Left ventricle myocardium inferior (tissue), 1 donor: ENCODE measurements around the gene IFT20. TPM values are rescaled to one million over a fixed set of nuclear protein-coding genes. Genes with fewer than 3 reads are reported as not detected.

ENCODE experiments used
- DNase-seq: peaks from one replicate; pipeline ENCODE4 v3.0.0-alpha.2; 2020
- H3K27ac ChIP-seq: fragments of 200-600 bp; replicated peaks from 2 replicates; pipeline ENCODE4 v1.8.0; 2021
- H3K27me3 ChIP-seq: fragments of 200-600 bp; 2 replicates; pipeline ENCODE4 v1.8.0; 2021; ENCODE audit warnings: low read depth
- H3K36me3 ChIP-seq: fragments of 200-600 bp; 2 replicates; pipeline ENCODE4 v1.8.0; 2021
- H3K4me1 ChIP-seq: fragments of 200-600 bp; 2 replicates; pipeline ENCODE4 v1.8.0; 2021
- H3K4me3 ChIP-seq: fragments of 200-600 bp; 2 replicates; pipeline ENCODE4 v1.8.0; 2021; ENCODE audit warnings: mild to moderate bottlenecking, moderate library complexity
- H3K9me3 ChIP-seq: fragments of 200-600 bp; replicated peaks from 2 replicates; pipeline ENCODE4 v1.8.0; 2021
- intact Hi-C: fragments of 100-400 bp; cut with micrococcal nuclease; formaldehyde crosslinking; loops from one replicate; pipeline ENCODE4 v1.11.0; 2022
- total RNA-seq: library from RNA; stranded (reverse); fragmentation: NEBNext Ultra II Directional; extraction: Animal tissue kit (Norgen Biotek cat#: 25700); gene quantifications from one replicate; pipeline ENCODE4 v1.2.1, GENCODE V29; 2021
- TF ChIP-seq, protein P1 (sequence below): fragments of 200-600 bp; IDR thresholded peaks from 2 replicates; pipeline ENCODE4 v1.8.0; 2021; ENCODE audit warnings: antibody characterized with exemption, mild to moderate bottlenecking, borderline replicate concordance
- donor health status: DM: no; HTN: yes; CAD: no; lungs with severe emphysema.

The IFT20 gene
- total RNA-seq, 1 donor from 2014 or later, result 14.3 TPM

DNA sequence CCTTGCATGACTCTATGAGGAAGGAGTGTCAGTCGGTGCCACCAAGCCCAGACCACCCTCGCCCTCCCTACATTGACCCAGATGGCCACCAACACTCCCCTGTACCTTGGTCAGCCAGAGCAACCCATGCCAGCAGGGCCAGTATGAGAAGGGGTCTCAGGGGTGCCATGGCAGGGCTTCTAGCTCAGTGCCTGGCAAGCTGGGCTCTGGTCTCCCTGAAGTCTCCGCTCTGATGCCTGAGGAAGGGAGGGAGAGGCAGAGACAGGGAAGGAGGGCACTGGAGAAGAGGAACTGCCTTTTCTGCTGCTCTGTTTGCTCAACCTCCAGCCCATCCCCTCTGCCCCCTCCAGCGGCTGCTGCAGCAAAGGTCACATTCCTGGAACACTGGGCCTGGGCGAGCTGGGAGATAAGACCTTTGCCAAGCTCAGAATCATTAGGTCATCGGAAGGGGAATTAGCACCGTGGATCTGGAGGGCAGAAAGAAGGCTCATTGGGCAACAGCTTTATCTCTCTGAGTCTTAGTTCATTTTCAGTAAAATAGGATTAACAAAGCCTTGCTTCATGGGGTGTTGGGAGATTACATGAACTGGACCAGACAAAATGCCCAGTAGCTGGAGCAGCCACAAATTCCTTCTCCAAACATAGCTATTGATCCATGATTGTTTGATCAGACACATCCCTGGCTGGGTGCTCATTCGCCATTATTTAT lies 34.9 kb upstream of the IFT20 start, which contains the start of gene VTN:
Gene VTN (minus strand): TSS at position 273 of the 709 bp plus-strand sequence. CDS start 104 bp downstream, at position 169.
- Histone ChIP-seq H3K4me1 (peaks cover 37% of the 10 kb centered on the region), H3K36me3 (no peaks in the 10 kb centered on the region), H3K4me3 (peak within 1 kb of the TSS; percentile 76), H3K27ac (peak within 1 kb of the TSS; percentile 76), H3K9me3 (no peaks in the 10 kb centered on the region), H3K27me3 (no peaks in the 10 kb centered on the region)
- peak; percentile 46 for DNase-seq
- TF ChIP-seq, protein P1, sequence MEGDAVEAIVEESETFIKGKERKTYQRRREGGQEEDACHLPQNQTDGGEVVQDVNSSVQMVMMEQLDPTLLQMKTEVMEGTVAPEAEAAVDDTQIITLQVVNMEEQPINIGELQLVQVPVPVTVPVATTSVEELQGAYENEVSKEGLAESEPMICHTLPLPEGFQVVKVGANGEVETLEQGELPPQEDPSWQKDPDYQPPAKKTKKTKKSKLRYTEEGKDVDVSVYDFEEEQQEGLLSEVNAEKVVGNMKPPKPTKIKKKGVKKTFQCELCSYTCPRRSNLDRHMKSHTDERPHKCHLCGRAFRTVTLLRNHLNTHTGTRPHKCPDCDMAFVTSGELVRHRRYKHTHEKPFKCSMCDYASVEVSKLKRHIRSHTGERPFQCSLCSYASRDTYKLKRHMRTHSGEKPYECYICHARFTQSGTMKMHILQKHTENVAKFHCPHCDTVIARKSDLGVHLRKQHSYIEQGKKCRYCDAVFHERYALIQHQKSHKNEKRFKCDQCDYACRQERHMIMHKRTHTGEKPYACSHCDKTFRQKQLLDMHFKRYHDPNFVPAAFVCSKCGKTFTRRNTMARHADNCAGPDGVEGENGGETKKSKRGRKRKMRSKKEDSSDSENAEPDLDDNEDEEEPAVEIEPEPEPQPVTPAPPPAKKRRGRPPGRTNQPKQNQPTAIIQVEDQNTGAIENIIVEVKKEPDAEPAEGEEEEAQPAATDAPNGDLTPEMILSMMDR, result no peak
- intact Hi-C loops, result no loop called here

DNA sequence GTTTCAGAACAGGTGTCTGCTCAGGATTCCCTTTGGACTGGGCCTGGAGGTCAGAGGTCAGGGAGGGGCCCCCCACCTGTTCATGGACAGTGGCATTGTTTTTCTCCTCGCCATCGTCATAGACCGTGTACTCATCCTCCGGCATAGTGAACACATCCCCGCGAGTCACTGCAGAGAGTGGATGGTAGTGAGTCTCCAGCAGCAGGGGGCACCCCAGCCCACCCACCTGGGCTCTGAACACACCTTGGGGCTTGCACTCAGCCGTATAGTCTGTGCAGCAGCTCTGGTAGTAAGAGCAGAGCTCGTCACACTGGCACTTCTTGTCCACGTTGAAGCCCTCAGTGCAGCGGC lies 34.4 kb upstream of the IFT20 start:
- H3K27ac ChIP-seq, result peak overlapping the region; percentile 76
- no peak overlapping the region for H3K4me3 ChIP-seq
- no peaks in the 10 kb centered on the region for H3K36me3 ChIP-seq
- intact Hi-C loops, result no loop called here
- H3K27me3 ChIP-seq, result no peaks in the 10 kb centered on the region
- DNase-seq, result no peak
- TF ChIP-seq, protein P1, result no peak
- no peaks in the 10 kb centered on the region for H3K9me3 ChIP-seq
- peaks cover 37% of the 10 kb centered on the region for H3K4me1 ChIP-seq

GRCh38 chr17:28368915-28369683 lies 33.8 kb upstream of the IFT20 start:
- peak overlapping the region; percentile 76 for H3K27ac ChIP-seq
- intact Hi-C loops, result no loop called here
- H3K4me3 ChIP-seq, result no peak overlapping the region

GRCh38 chr17:28368306-28368831 lies 33.1 kb upstream of the IFT20 start:
- Histone ChIP-seq H3K4me1 (peaks cover 37% of the 10 kb centered on the region), H3K27me3 (no peaks in the 10 kb centered on the region), H3K4me3 (no peak overlapping the region), H3K27ac (no peak overlapping the region), H3K9me3 (no peaks in the 10 kb centered on the region), H3K36me3 (peaks cover 8% of the 10 kb centered on the region)
- TF ChIP-seq, protein P1, result no peak
- intact Hi-C loops, result no loop called here
- no peak for DNase-seq

More at GRCh38 chr17:28368915-28369683, 33.8 kb upstream of the IFT20 start:
- no peaks in the 10 kb centered on the region for H3K9me3 ChIP-seq
- H3K36me3 ChIP-seq, result peaks cover under 1% of the 10 kb centered on the region
- peaks cover 37% of the 10 kb centered on the region for H3K4me1 ChIP-seq
- TF ChIP-seq, protein P1, result no peak
- no peaks in the 10 kb centered on the region for H3K27me3 ChIP-seq
- DNase-seq, result no peak

DNA sequence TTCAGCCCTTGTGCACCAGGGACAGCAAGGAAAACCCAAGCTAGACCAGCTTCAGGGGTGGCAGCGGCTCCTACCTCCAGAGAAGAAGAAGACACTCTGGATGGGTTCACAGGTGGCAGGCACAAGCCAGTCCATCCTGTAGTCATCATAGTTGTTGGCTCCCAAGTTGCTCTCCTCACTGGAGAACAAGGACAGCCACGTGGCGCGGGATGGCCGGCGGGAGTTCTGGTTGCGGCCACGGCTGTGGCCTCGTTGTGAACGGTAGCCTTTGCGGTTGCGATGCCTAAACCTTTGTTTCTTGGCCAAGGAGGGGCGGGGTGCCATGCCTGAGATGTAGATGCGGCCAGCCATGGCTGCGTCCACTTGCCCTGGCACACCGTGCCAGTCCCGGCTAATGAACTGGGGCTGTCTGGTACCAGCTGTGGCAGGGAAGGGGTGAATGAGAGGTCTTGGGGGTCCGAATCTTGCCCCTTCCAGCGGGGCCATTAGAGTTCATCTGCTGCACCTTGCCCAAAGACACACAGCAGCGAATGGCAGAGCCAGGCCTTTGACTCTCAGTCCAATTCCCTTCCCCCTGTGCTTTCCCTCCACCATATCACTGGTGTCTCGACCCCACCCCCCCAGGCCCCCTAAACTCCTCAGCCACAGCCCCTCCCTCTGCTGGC lies 32.5 kb upstream of the IFT20 start:
- Histone ChIP-seq H3K9me3 (no peaks in the 10 kb centered on the region), H3K27me3 (no peaks in the 10 kb centered on the region), H3K36me3 (peaks cover 14% of the 10 kb centered on the region), H3K4me3 (no peak overlapping the region), H3K4me1 (peaks cover 31% of the 10 kb centered on the region), H3K27ac (no peak overlapping the region)
- intact Hi-C loops, result no loop called here
- TF ChIP-seq, protein P1, result no peak
- DNase-seq, result no peak
